ENCODE measurements around the gene LMX1B. TPM values are rescaled to one million over a fixed set of nuclear protein-coding genes. Genes with fewer than 3 reads are reported as not detected.

Gene LMX1B
- total and polyA plus RNA-seq, 2 donors (not counting 3 experiments of a cell fraction or from before 2014, with no cell fraction given) = not detected

- intact Hi-C loops (cut with micrococcal nuclease) = no loop called here
- FAIRE-seq = no peak
- Histone ChIP-seq H3K4me2 (ENCODE audit: insufficient read depth, low read length) (peak overlapping the region; percentile 23), H3K9me1 (replicated peaks; ENCODE audit: control insufficient read depth, extremely low read depth, insufficient read depth, low read length) (no peaks in the 10 kb centered on the region), H3K9me3 (replicated peaks; ENCODE audit: control insufficient read depth, insufficient read depth, low read length) (no peaks in the 10 kb centered on the region), H2AFZ (ENCODE audit: low read depth, low read length) (no peak overlapping the region), H3K27me3 (ENCODE audit: control insufficient read depth in 2 of 2, insufficient read depth in 2 of 2, low read length in 2 of 2) (peaks cover 4 to 22% of the 10 kb centered on the region in 2 experiments), H3K4me3 (replicated peaks in 1 of 3; ENCODE audit: insufficient read depth in 1 of 3, low read depth in 1 of 3, low read length in 3 of 3) (no peak overlapping the region), H3K9ac (replicated peaks; ENCODE audit: extremely low read depth, insufficient read depth, low read length) (no peak overlapping the region), H3K27ac (ENCODE audit: insufficient read depth, low read depth, low read length) (no peak overlapping the region), H3K4me1 (ENCODE audit: control insufficient read depth, extremely low read depth, insufficient read depth, low read length) (no peaks in the 10 kb centered on the region), H4K20me1 (replicated peaks; ENCODE audit: control insufficient read depth, extremely low read depth, insufficient read depth, low read length) (no peaks in the 10 kb centered on the region), H3K79me2 (ENCODE audit: control insufficient read depth, insufficient read depth, low read length) (no peaks in the 10 kb centered on the region), H3K36me3 (ENCODE audit: control insufficient read depth in 2 of 2, extremely low read depth in 1 of 2, insufficient read depth in 2 of 2, low read length in 2 of 2) (no peaks in the 10 kb centered on the region)
- no TSS peak for BruUV-seq (replicated peaks)
- TF ChIP-seq MAX (IDR thresholded peaks at IDR 0.05; ENCODE audit: insufficient read depth, insufficient read length) (no peak), JUN (IDR thresholded peaks at IDR 0.05; ENCODE audit: borderline replicate concordance, insufficient read depth, insufficient read length, low read depth) (no peak), POLR2AphosphoS5 (IDR thresholded peaks at IDR 0.05; ENCODE audit: insufficient read depth, low read depth, low read length) (no peak), POLR2A (IDR thresholded peaks at IDR 0.05; ENCODE audit: low read depth, low read length) (no peak), MYC (IDR thresholded peaks at IDR 0.05; ENCODE audit: low read depth, low read length) (no peak), CTCF (IDR thresholded peaks at IDR 0.05; ENCODE audit: extremely low read depth in 1 of 2, insufficient read depth in 1 of 2, low read depth in 1 of 2, low read length in 2 of 2) (no peak), GATA2 (IDR thresholded peaks at IDR 0.05; ENCODE audit: insufficient read depth, insufficient read length, low read depth, low read length) (no peak), FOS (IDR thresholded peaks at IDR 0.05; ENCODE audit: borderline replicate concordance, insufficient read depth, low read length) (no peak), EZH2 (IDR thresholded peaks at IDR 0.05; ENCODE audit: borderline replicate concordance, low read depth, low read length, severe bottlenecking) (no peak)
- ChIA-PET POLR2A (no interaction called here), CTCF (interaction anchor here (1.6 to 4.8 kb wide), 2 partner anchors 10 to 37 kb away, joined by 5 to 28 read pairs; no protein-coding TSS in a partner anchor)
- dilution Hi-C loops (cut with MboI; ENCODE audit: extremely low pct_ligation_motif_present, low sequenced_read_pairs) = no loop called here
- no peak for DNase-seq (ENCODE audit: low read depth, low spot score)
Measured at GRCh38 chr9:126743041-126743440, 129.3 kb downstream of the LMX1B start.

All from endothelial cell of umbilical vein (primary cell).